H1 (cell line): ENCODE results near the gene DTNB. TPM values are rescaled to one million over a fixed set of nuclear protein-coding genes. Genes with fewer than 3 reads are reported as not detected.

ENCODE experiments used
- CTCF ChIA-PET: fragments of 300-600 bp; sonication (Branson Sonifier 250); formaldehyde crosslinking; loops from one replicate; lab custom pipeline; 2021; ENCODE audit not compliant: partially characterized antibody; lab: Charles Lee
- POLR2A ChIA-PET: fragments of 300-600 bp; sonication (Branson Sonifier 250); formaldehyde crosslinking; loops from one replicate; lab custom pipeline; 2021; ENCODE audit warnings: inconsistent platforms; ENCODE audit not compliant: partially characterized antibody; lab: Charles Lee
- DNase-seq, 2 experiments: peaks; one replicate each; pipeline versions ENCODE4 v3.0.0 to v3.0.0-alpha.2; 2010 to 2022; ENCODE audit warnings: low spot score in 2 of 2, low read depth in 1 of 2, mixed read lengths in 1 of 2
- FAIRE-seq: peaks from 2 replicates; lab custom pipeline; 2011; peaks lifted over from hg19 to GRCh38; lab: Jason Lieb, UNC
- H2AFZ ChIP-seq: 2 replicates; pipeline ENCODE4 v1.8.1; 2012; ENCODE audit warnings: low read length, inconsistent platforms
- H2AK5ac ChIP-seq: 2 replicates; pipeline ENCODE4 v1.6.1; 2013; ENCODE audit warnings: low read depth, low read length
- H2BK120ac ChIP-seq: replicated peaks from 2 replicates; pipeline ENCODE3; 2013; ENCODE audit warnings: low read depth, low read length, inconsistent platforms
- H2BK12ac ChIP-seq: 2 replicates; pipeline ENCODE4 v1.6.1; 2013; ENCODE audit warnings: low read depth, low read length
- H2BK15ac ChIP-seq: 2 replicates; pipeline ENCODE4 v1.6.1; 2013; ENCODE audit warnings: low read length
- H2BK20ac ChIP-seq: 2 replicates; pipeline ENCODE4 v1.6.1; 2013; ENCODE audit warnings: low read length
- H2BK5ac ChIP-seq: 2 replicates; pipeline ENCODE4 v1.6.1; 2013; ENCODE audit warnings: low read depth, low read length
- H3K14ac ChIP-seq: 2 replicates; pipeline ENCODE4 v1.6.1; 2013; ENCODE audit warnings: inconsistent platforms; ENCODE audit not compliant: insufficient read length
- H3K18ac ChIP-seq: 2 replicates; pipeline ENCODE4 v1.6.1; 2013; ENCODE audit warnings: low read length; ENCODE audit errors: extremely low read depth
- H3K23ac ChIP-seq: 2 replicates; pipeline ENCODE4 v1.6.1; 2013; ENCODE audit warnings: inconsistent platforms; ENCODE audit not compliant: insufficient read length
- H3K23me2 ChIP-seq: 2 replicates; pipeline ENCODE4 v1.6.1; 2013; ENCODE audit warnings: low read depth, low read length
- H3K27ac ChIP-seq: 2 replicates; pipeline ENCODE4 v1.6.1; 2011; ENCODE audit warnings: low read depth, low read length, inconsistent platforms
- H3K27me3 ChIP-seq, 4 experiments: replicated peaks in 1 of 4; 1 replicate in 1 of 4; 2 replicates in 3 of 4; pipeline versions ENCODE4 v1.6.1 to v1.8.1; 2011 to 2013; ENCODE audit warnings: low read length in 3 of 4, mild to moderate bottlenecking in 3 of 4, inconsistent platforms in 2 of 4, mixed read lengths in 2 of 4, moderate library complexity in 1 of 4; ENCODE audit not compliant: control insufficient read depth in 3 of 4, insufficient read depth in 3 of 4; ENCODE audit errors: extremely low read depth in 1 of 4
- H3K36me3 ChIP-seq, 4 experiments: 2 replicates each; pipeline versions ENCODE4 v1.6.1 to v1.8.1; 2011 to 2013; ENCODE audit warnings: mild to moderate bottlenecking in 4 of 4, low read length in 3 of 4, moderate library complexity in 2 of 4, control low read depth in 1 of 4, inconsistent platforms in 1 of 4; ENCODE audit not compliant: insufficient read depth in 4 of 4, control insufficient read depth in 2 of 4
- H3K4ac ChIP-seq: replicated peaks from 2 replicates; pipeline ENCODE3; 2013; ENCODE audit warnings: low read length, low read depth, mixed read lengths, inconsistent platforms; ENCODE audit not compliant: insufficient read length
- H3K4me1 ChIP-seq, 4 experiments: replicated peaks in 1 of 4; 1 replicate in 1 of 4; 2 replicates in 3 of 4; pipeline versions ENCODE4 v1.6.1 to v1.8.1; 2011 to 2013; ENCODE audit warnings: low read length in 3 of 4, inconsistent platforms in 2 of 4, mixed read lengths in 1 of 4; ENCODE audit not compliant: insufficient read depth in 4 of 4, control insufficient read depth in 3 of 4
- H3K4me2 ChIP-seq, 2 experiments: 2 replicates each; pipeline versions ENCODE4 v1.6.1 to v1.8.1; 2011 to 2013; ENCODE audit warnings: low read depth in 2 of 2, low read length in 2 of 2, control low read depth in 1 of 2, inconsistent platforms in 1 of 2, mild to moderate bottlenecking in 1 of 2; ENCODE audit not compliant: insufficient read depth in 1 of 2
- H3K4me3 ChIP-seq, 4 experiments: fragments of 200-600, 300-600 bp in 1 of 4; sonication (generic), shearing (Covaris generic), sonication (Bioruptor Twin) in 1 of 4; 2 replicates each; pipeline versions ENCODE4 v1.5.1 to v1.8.1; 2011 to 2016; ENCODE audit warnings: low read length in 4 of 4, low read depth in 3 of 4, control low read depth in 2 of 4, inconsistent platforms in 2 of 4, mild to moderate bottlenecking in 2 of 4, mixed read lengths in 1 of 4, moderate library complexity in 1 of 4; ENCODE audit not compliant: insufficient read depth in 2 of 4; ENCODE audit errors: extremely low read depth in 1 of 4
- H3K56ac ChIP-seq: replicated peaks from 2 replicates; pipeline ENCODE3; 2013; ENCODE audit warnings: low read depth, mild to moderate bottlenecking, mixed read lengths, low read length, inconsistent platforms; ENCODE audit not compliant: insufficient read length
- H3K79me1 ChIP-seq: 2 replicates; pipeline ENCODE4 v1.6.1; 2013; ENCODE audit warnings: low read depth, low read length, control low read depth
- H3K79me2 ChIP-seq, 2 experiments: 2 replicates each; pipeline versions ENCODE4 v1.6.1 to v1.8.1; 2012 to 2013; ENCODE audit warnings: low read length in 2 of 2, mild to moderate bottlenecking in 2 of 2, inconsistent platforms in 1 of 2; ENCODE audit not compliant: insufficient read depth in 2 of 2, control insufficient read depth in 1 of 2
- H3K9ac ChIP-seq, 4 experiments: replicated peaks in 1 of 4; 1 replicate in 1 of 4; 2 replicates in 3 of 4; pipeline versions ENCODE4 v1.6.1 to v1.8.1; 2011 to 2013; ENCODE audit warnings: low read depth in 3 of 4, low read length in 3 of 4, control low read depth in 2 of 4, mild to moderate bottlenecking in 2 of 4, moderate library complexity in 2 of 4, inconsistent platforms in 1 of 4; ENCODE audit errors: extremely low read depth in 1 of 4
- H3K9me3 ChIP-seq, 2 experiments: 2 replicates each; pipeline versions ENCODE4 v1.6.1 to v1.8.1; 2012 to 2013; ENCODE audit warnings: mild to moderate bottlenecking in 2 of 2, moderate library complexity in 2 of 2, control low read depth in 1 of 2, inconsistent platforms in 1 of 2, low read depth in 1 of 2, low read length in 1 of 2, mixed read lengths in 1 of 2; ENCODE audit not compliant: insufficient read depth in 2 of 2
- H4K20me1 ChIP-seq, 2 experiments: replicated peaks in 1 of 2; 2 replicates each; pipeline versions ENCODE3 to v1.8.1; 2011 to 2013; ENCODE audit warnings: inconsistent platforms in 2 of 2, low read length in 2 of 2, mild to moderate bottlenecking in 1 of 2; ENCODE audit not compliant: insufficient read depth in 2 of 2, control insufficient read depth in 1 of 2
- H4K5ac ChIP-seq: 2 replicates; pipeline ENCODE4 v1.6.1; 2013; ENCODE audit warnings: low read length, low read depth, mixed read lengths, inconsistent platforms; ENCODE audit not compliant: insufficient read length
- H4K8ac ChIP-seq: 2 replicates; pipeline ENCODE4 v1.8.0; 2013; ENCODE audit warnings: mild to moderate bottlenecking, moderate library complexity, low read length, inconsistent platforms; ENCODE audit not compliant: insufficient read depth; ENCODE audit errors: extremely low read depth
- H4K91ac ChIP-seq: replicated peaks from 2 replicates; pipeline ENCODE3; 2013; ENCODE audit warnings: low read length, mixed read lengths, inconsistent platforms; ENCODE audit not compliant: insufficient read length
- BACH1 ChIP-seq: IDR thresholded peaks from 2 replicates; pipeline ENCODE4 v1.6.1; 2012; ENCODE audit warnings: low read length, improper control_type of control experiment
- FOSL1 ChIP-seq: IDR thresholded peaks from 2 replicates; pipeline ENCODE4 v1.6.1; 2011; ENCODE audit warnings: mild to moderate bottlenecking, low read depth, low read length, moderate library complexity; ENCODE audit not compliant: insufficient read depth
- GABPA ChIP-seq: IDR thresholded peaks from 2 replicates; pipeline ENCODE4 v1.6.1; 2011; ENCODE audit warnings: mild to moderate bottlenecking, low read length, moderate library complexity, borderline replicate concordance; ENCODE audit not compliant: insufficient read depth
- HDAC2 ChIP-seq, 2 experiments: fragments of 300-600 bp in 1 of 2; sonication (generic) in 1 of 2; IDR thresholded peaks; 2 replicates each; pipeline ENCODE4 v1.6.1; 2011 to 2012; ENCODE audit warnings: low read depth in 2 of 2, low read length in 2 of 2, mild to moderate bottlenecking in 2 of 2, moderate library complexity in 2 of 2, borderline replicate concordance in 1 of 2, inconsistent platforms in 1 of 2
- POLR2A ChIP-seq, 2 experiments: IDR thresholded peaks; 1 replicate in 1 of 2; 2 replicates in 1 of 2; pipeline ENCODE4 v1.6.1; 2011; ENCODE audit warnings: low read depth in 2 of 2, low read length in 2 of 2, mild to moderate bottlenecking in 2 of 2; ENCODE audit errors: control extremely low read depth in 1 of 2
- RAD21 ChIP-seq, 2 experiments: IDR thresholded peaks in 1 of 2; conservative IDR thresholded peaks in 1 of 2; 2 replicates each; pipeline ENCODE4 v1.6.1; 2011; ENCODE audit warnings: low read depth in 2 of 2, low read length in 2 of 2, improper control_type of control experiment in 1 of 2, inconsistent platforms in 1 of 2, mild to moderate bottlenecking in 1 of 2, moderate library complexity in 1 of 2
- WGBS, 2 experiments: shearing (Covaris generic) in 1 of 2; methylation state at CpG; one replicate each; pipeline versions ENCODE4 v1.1.6 to v1.1.7; 2013 to 2015; ENCODE audit warnings: low lambda C conversion rate in 2 of 2, mixed read lengths in 2 of 2, inconsistent platforms in 1 of 2, low coverage in 1 of 2, missing lambda C conversion rate in 1 of 2; ENCODE audit not compliant: insufficient replicate concordance in 2 of 2, insufficient coverage in 1 of 2, insufficient read length in 1 of 2; ENCODE audit errors: extremely low coverage in 1 of 2, missing lambda C conversion rate in 1 of 2; 5-methylcytosine and 5-hydroxymethylcytosine counted together
- polyA plus RNA-seq, 7 experiments: library from polyadenylated mRNA; depleted of rRNA in 3 of 7; stranded (reverse) in 5 of 7; unstranded in 2 of 7; fragments of >200 nt in 5 of 7; fragments of 200-250 nt in 2 of 7; gene quantifications; 1 replicate in 5 of 7; 2 replicates in 1 of 7; 4 replicates in 1 of 7; pipeline versions ENCODE4 v1.2.1 to v1.2.3, GENCODE V29; 2011 to 2013; ENCODE audit warnings: missing spikeins in 2 of 7, mixed read lengths in 2 of 7
- total RNA-seq: library from RNA; stranded (reverse); fragmentation: NEBNext Ultra II Directional; extraction: Animal tissue kit (Norgen Biotek cat#: 25700); gene quantifications from 2 replicates; pipeline ENCODE4 v1.2.1, GENCODE V29; 2021

The DTNB gene
- total and polyA plus RNA-seq, 2 of the 8 experiments (the other 6 are each of a cell fraction or from before 2014, with no cell fraction given): 39.6 to 49.5 TPM

- DNase-seq (no peak), FAIRE-seq (no peak)
- H2AFZ ChIP-seq: no peak overlapping the region
- no peak overlapping the region for H2BK15ac ChIP-seq
- ChIA-PET CTCF (interaction anchor here (0.6 to 8.1 kb wide), 5 partner anchors 6 to 296 kb away, joined by 3 to 108 read pairs (median 3); no protein-coding TSS in a partner anchor), POLR2A (interaction anchor here (1.0 kb wide), 1 partner anchor 9 kb away, joined by 3 read pairs; no protein-coding TSS in a partner anchor)
- 87% methylated on average over 4 of the region's 4 CpGs; no CpG with 5 or more reads in 1 of the 2 experiments for WGBS, 2 experiments
- H2BK120ac ChIP-seq: no peak overlapping the region
- no peaks in the 10 kb centered on the region for H3K9me3 ChIP-seq
- no peaks in the 10 kb centered on the region for H3K36me3 ChIP-seq
- no peaks in the 10 kb centered on the region for H3K23me2 ChIP-seq
- H4K91ac ChIP-seq: no peak overlapping the region
- no peak overlapping the region for H3K18ac ChIP-seq
- no peak overlapping the region for H4K8ac ChIP-seq
- H3K4ac ChIP-seq: no peak overlapping the region
- no peak overlapping the region for H2BK12ac ChIP-seq
- no peak overlapping the region for H3K23ac ChIP-seq
- H2BK5ac ChIP-seq: no peak overlapping the region
- no peak overlapping the region for H3K14ac ChIP-seq
- no peak overlapping the region for H3K27ac ChIP-seq
- no peak overlapping the region for H3K4me3 ChIP-seq
- H2AK5ac ChIP-seq: no peak overlapping the region
- no peaks in the 10 kb centered on the region for H3K79me2 ChIP-seq
- H2BK20ac ChIP-seq: no peak overlapping the region
- H3K56ac ChIP-seq: no peak overlapping the region
- H3K27me3 ChIP-seq: peaks cover 0 to 16% (median 10%) of the 10 kb centered on the region in 4 experiments; a peak in 4 of 7 replicates
- H3K4me2 ChIP-seq: no peak overlapping the region
- H3K4me1 ChIP-seq: peaks cover 0 to 8% (median under 1%) of the 10 kb centered on the region in 4 experiments; a peak in 2 of 7 replicates
- no peak overlapping the region for H3K9ac ChIP-seq
- H4K20me1 ChIP-seq: no peaks in the 10 kb centered on the region
- H3K79me1 ChIP-seq: no peaks in the 10 kb centered on the region
- H4K5ac ChIP-seq: no peak overlapping the region
- TF ChIP-seq GABPA (no peak), FOSL1 (no peak), HDAC2 (IDR thresholded peaks at IDR 0.05; ENCODE audit: borderline replicate concordance in 1 of 2, low read depth in 2 of 2, low read length in 2 of 2) (no peak), RAD21 (IDR thresholded peaks at IDR 0.05 in 1 of 2, conservative IDR thresholded peaks at IDR 0.05 in 1 of 2; ENCODE audit: low read depth in 2 of 2, low read length in 2 of 2) (no peak), BACH1 (no peak), POLR2A (IDR thresholded peaks at IDR 0.05; ENCODE audit: control extremely low read depth in 1 of 2, low read depth in 2 of 2, low read length in 2 of 2) (no peak)
These were observed 304.7 kb downstream of the DTNB start for GRCh38 chr2:25368660-25369059.
